NOMO-1 treated with dmso at 0.1 percent for 144 hours (cell line): ENCODE results near the gene RHNO1.

Experiments used
- DNase-seq: peaks from one replicate; lab custom pipeline; 2025; ENCODE audit not compliant: unreplicated experiment; lab: John Stamatoyannopoulos, UW

RHNO1 gene, protein sequence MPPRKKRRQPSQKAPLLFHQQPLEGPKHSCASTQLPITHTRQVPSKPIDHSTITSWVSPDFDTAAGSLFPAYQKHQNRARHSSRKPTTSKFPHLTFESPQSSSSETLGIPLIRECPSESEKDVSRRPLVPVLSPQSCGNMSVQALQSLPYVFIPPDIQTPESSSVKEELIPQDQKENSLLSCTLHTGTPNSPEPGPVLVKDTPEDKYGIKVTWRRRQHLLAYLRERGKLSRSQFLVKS

DNA sequence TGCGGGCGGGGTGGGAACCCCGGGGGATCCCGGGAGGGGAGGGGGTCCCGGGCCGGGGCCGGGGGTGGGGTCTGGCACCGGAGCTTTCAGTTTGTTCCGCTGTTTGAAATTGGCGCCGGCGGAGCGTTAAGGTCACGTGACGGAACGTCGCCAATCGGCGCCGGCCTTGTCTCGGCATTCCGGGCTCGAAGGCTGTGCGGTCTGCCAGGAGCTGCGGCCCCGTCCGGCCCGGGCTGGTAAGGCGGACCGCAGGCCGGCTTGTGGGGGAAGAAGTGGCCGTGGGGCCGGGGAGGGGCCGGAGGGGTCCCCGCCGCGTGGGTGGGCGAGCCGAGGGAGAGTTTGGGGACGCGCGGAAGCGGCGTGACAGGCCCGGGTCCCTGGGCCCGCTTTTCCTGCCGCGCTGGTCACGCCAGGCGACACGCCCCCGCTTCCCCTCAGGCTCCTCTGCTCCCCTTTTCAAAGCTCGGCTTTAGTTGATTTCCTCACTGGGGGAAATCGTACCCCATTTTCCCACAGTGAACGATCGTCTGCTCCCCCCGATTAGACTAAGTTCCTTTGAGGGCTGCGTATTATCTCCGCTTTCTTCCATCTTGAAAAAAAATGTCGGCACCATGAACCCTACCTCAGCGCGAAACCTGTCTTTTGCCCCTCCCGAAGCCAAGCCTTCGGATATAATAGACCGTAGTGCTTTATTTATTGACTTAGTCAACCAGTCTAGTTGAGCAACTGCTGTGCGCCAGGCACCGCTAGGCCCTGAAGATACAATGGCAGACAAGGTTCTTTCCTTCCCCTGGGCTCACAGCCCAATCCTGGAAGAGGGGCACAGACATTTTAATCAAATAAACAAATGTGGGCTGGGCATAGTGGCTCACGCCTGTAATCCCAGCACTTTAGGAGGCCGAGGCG lies at the start of gene RHNO1, which contains the start of gene FOXM1:
TSS of gene RHNO1 (plus strand) at position 177 of the 906 bp plus-strand sequence. CDS start 8,144 bp downstream, outside the sequence.
TSS of gene FOXM1 (minus strand) at position 128 of the 906 bp plus-strand sequence. CDS start 2,696 bp downstream, outside the sequence.
- peak; percentile 65 for DNase-seq

DNA sequence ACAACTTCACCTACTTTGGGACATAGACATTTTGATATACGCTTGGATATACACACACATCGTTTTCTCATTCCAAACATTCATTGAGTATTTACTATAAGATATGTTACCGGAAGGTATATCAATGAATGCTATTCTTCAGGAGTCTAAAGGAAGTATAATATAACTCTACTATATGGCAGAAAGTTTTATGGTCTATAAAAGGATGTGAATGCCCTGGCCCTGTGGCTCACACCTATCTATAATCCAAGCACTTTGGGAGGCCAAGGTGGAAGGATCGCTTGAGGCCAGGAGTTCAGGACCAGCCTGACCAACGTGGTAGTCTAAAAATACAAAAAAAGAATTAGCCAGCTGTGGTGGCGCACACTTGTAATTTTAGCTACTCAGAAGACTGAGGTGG lies 47.7 kb upstream of the RHNO1 start:
- DNase-seq, result no peak

DNA sequence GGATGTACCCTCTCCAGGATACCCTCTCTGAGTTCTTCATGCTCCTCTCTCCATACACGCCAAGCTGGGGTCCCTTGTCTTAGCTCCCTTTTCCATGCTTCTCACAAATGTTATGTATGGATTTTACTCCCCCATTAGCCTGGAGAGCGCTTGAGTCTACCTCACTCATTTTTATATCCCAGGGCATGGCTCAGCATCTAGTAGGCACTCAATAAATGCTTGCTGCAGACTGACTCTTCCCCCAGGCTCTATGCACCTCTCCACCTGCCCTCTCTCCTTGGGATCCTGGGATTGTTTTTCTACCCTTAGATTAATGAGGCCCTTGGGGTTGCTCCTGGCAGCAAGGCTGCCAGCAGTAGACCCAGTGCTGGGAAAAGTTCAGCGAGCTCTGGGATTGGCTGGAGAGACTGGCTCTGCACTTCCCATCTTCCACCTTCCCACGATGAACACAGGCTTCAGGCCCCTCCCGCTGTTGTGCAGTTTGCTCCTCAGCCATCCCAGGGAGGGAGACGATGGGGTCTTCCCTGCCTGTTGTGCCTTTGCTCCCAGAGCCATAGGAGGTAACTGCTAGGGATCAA lies 44.4 kb upstream of the RHNO1 start:
- no peak for DNase-seq

DNA sequence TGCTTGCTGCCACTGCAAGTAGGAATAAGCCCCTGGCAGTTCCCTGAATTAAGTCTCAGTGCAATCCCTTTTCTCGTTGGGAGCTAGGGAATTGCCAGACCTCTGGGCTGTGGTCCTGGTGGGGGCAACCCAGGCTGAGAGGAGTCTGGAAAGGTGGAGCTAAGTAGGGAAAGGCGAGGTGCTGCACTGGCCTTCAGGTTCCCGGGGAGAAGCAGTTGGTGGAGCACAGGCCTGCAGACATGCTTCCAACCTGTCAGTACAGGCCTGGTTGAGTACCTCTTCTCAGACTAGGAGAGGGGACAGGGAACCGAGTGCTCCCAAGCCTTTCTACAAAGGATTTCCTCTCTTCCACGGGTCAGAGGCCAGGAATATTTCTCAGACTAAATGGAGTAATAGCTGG lies 43.7 kb upstream of the RHNO1 start:
- DNase-seq, result no peak

DNA sequence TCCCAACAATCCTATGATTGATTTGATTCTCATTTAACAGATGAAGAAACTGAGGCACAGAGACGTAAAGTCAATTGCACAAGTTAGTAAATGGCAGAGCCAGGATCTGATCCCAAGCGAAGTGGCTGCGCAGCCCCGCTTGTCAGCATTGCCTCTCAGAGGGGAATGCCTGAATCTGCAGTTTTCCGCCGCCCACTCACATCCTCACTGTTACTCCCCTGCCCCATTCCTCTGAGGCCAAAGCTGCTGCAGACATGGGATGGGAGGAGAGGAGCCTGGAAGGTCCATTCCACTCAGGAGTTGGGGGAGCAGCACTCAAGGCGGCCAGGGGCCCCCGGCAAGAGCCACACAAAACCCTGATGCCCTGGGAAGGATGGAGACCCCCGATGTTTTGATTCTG lies 43.2 kb upstream of the RHNO1 start:
- DNase-seq, result no peak

DNA sequence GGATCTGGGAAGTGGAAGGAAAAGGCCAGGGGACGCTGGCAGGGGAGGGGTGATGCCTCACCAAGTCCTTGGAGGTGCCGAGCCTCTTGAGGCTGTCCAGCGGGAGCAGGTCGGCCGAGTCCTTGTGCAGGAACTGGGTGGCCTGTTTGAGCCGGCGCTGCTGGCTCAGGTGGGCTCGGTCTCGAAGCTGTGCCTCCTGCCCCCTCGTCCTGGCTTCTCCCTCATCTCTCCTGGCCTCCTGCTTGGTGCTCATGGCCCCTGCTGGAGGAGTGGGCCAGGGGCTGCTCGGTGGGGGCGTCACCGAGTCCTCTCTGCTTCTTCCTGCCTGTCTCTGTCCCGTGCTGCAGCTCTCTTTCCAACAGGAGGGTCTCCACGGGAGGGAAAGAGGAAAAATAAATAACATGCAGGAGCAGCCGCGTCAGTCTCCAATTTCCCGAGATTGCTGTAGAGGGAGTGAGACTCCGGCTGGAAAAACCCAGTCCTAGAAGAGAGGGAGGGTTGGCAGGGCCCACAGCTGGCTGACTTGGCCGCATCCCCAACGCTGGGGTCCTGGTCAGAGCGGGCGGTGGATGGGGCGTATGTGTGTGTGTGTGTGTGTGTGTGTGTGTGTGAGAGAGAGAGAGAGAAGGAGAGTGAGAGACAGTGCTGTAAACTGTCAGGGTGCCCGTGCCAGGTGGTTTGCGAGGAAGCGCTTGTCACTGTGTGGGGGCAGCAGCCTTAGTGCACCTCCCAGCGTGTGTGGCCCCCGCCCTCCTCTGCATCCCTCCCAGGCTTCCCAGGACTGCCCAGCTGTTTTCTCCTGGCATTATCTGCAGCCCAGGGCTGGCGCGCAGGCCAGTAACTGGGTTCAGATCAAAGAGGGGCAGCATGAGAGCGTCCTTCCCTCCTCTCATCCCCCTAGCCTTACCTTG lies 42.2 kb upstream of the RHNO1 start, which contains the start of gene NRIP2:
TSS of gene NRIP2 (minus strand) at position 455 of the 911 bp plus-strand sequence. CDS start at position 403, 52 bp downstream.
- DNase-seq, result no peak

DNA sequence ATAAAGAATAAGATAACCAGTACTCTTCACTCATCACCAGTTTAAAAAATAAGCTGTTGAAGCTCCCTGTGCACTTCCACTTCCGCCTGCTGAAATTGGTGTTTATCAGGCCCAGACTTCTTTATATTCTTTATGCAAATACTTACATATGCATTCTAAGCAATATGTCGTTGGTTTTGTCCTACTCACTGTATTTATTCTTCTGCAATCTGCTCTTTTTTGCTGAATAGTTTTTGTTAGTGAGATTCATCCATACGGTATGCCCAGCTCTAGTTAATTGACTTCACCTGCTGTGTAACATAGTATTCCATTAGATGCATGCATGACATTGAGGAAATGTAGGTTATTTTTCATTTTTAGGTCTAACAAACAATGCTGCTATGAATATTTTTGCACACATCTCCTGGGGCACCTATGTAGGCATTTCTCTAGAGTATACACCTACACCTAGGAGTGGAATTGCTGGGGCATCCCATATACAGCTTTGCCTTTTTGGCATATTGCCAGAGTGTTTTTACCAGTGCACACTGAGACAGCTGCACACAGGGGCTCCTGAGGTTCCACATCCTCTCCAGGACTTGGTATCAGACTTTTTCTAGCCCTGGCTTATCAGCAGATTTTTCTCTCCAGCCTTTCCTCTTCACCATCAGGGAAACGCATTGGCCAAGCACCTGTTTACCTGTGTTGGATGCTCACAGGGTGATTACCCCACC lies 41.2 kb upstream of the RHNO1 start:
- DNase-seq, result no peak

DNA sequence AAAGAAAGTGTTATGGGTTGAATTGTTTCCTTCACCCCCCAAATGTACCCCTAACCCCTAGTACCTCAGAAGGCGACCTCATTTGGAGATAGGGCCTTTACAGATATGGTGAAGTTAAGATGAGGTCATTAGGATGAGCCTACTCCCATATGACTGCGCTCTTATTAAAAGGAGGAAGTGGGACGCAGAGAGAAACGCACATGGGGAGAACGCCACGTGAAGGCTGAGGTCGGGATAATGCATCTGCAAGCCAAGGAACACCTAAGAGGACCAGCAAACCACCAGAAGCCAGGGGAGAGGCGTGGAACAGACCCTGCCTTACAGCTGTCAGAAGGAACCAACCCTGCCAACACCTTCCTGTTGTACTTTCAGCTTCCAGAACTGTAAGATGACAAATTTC lies 40.4 kb upstream of the RHNO1 start:
- DNase-seq, result no peak

DNA sequence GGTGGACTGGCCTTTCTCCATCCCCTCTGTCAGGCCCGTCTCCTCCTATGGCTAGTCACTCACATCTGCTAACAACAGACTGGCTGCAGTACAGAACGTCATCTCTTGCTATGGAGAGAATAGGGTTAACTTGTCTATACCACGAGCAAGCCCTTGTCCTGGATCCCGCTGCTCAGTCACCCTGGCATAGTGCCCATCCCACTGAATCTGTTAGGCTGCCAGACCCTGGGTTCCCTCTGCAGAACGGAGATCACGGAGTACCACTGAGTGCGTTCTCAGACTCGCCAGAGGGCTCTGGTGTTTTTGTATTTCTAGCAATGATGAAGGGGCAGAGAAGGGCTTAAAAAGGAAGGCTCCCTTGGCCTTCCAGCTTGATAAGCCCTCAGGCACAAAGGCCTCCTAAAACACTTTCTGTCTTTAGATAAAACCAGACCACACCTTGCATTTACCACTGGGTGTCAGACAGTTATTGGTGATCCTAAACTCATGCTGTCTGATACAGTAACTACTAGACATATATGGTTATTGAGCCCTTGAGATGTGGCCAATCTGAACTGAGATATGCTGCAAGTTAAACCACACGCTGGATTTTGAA lies 35.9 kb upstream of the RHNO1 start:
- DNase-seq, result no peak

DNA sequence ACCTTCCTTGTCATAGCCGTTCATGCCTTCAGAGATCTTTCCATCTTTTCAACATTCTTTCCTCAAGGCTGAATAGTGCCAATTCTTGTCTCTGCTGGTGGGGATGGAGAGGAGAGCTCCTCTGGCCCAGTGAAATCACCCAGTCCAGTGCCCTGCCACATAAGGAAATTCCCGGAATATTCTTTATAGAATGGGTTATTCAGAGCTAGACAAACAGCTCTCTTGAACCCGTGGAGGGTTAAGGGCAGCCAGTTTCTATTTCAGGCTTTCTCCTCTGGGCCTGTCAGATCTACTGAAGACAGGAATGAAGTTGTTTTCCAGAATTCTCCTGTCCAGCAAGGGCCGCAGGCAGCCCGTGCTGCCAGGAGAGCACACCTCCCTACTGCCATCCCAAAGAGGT lies 34.1 kb upstream of the RHNO1 start:
- DNase-seq, result no peak

DNA sequence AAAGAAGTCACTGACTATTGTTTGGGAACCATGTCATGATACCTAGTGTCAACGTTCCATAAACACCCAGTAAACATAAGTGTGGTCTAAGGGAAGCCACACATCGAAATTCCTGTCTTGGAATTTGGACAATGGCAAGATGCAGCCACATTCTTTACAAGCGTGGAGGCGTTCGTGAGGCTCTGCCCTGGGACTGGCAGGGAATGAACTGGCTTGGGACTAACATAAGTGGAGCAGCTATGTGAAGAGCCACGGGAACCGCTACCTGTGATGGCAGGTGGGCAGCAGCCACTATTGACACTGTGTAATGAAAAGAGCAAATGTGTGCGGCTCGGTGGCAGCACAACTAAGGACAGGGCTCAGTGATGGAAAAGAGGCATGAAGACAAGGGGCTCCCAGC lies 32.2 kb upstream of the RHNO1 start:
- no peak for DNase-seq

DNA sequence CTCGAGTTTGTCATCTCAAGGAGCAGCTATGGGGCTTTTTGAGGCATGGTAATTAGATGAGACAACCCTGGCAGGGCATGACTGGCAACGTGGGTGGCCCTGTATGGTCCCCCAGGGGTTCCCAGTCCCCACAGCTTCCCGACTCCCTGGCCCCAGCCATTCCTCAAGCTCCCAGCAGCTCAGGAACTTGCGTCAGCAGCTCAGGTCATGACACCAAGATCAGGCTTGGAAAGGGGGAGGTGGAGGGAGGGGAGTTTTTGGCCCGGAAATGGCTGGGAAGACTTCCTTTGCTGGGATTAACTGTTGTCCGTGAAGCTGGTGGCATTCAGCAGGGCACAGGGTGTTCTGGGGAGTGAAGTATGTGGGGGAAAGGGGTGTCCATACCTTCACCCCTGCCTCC lies 31.7 kb upstream of the RHNO1 start:
- DNase-seq, result no peak

DNA sequence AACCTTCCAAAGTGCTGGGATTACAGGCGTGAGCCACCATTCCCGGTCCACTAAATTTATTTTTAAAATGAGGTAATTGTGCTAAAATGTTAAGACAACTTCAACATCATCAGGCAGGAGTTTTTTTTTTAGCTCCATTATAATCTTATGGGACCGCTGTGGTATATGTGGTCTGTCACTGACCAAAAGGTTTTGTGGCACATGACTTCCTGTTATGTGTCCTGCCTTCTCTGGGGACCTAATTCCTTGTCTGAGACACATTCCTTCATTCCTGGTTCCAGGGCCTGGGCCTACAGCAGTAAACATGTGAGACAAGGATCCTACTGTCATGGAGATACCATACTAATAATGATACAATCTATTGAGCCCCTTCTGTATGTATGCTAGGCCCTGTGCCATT lies 25.1 kb upstream of the RHNO1 start:
- no peak for DNase-seq

DNA sequence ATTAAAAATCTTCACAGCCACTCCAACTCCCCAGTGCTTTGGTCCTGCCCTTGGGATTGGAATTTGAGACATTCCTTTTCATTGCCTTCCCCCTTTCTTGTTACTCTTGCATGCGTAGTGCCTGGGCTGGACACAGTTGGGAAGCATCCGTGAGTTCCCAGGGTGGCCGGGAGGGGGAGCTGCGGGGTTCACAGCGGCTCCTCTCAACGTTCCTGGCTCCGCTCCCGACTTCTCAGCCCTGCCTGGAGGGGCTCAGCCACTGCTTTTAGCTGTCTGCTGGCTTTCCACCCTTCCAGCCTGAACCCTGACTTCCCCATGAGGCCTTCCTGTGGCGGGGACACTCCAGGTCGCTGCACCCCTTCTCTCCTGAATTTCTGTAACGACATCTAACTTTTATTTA lies 23.4 kb upstream of the RHNO1 start:
- DNase-seq, result no peak

DNA sequence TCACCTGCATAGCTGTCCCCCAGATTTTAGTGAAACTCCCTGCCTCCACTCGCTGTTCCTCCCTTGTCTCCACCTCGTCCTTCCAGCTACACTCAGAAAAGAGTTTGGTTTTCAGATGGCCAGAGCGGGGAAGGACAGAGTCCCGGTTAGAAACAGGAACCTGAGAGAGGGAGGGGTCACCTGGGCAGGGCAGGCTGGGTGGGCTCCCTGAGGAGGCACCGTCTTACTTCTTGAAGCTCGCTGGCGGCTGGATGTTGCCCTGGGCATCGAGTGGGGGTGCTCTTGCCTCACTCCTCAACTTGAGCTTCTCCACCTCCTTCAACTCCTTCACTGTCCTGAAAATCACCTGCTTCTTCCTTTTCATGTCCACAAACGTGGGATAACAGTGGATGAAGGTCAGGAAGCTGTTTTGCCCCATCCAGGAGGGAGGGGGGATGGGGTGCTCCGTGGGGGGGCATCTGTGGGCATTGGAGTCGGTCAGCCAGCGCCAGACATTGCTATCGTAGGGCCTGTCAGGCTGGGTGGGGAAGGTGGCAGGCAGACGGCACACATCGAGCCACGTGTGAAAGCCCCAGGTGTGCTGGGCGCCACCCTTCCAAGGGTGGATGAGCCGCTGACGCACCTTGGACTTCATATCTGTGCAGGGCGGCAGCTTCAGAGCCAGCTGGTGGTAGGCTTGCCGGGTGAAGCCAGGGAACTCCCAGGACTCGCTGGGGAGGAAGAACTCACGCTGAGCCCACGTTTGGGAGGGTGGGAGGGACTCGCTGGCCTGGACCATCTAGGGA lies 22.2 kb upstream of the RHNO1 start:
- no peak for DNase-seq

DNA sequence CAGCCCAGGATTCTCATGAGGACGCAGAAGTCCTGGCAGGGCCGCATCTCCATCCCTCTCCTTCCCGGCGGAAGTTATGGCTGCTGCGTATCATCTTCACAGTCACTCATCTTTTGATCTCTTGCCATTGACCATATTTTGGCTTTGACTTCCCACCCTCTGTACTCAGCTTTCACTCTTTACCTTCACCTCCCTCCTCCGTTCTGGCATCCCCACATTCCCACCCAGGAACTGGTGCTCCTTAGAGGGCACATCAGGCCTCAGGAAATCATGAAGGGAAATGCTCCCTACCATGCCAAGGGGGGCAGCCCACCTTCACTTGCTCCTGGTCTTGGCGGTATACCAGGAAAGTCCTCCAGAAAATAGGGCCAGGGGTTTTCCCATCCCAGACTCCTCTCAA lies 21.5 kb upstream of the RHNO1 start:
- DNase-seq, result no peak

DNA sequence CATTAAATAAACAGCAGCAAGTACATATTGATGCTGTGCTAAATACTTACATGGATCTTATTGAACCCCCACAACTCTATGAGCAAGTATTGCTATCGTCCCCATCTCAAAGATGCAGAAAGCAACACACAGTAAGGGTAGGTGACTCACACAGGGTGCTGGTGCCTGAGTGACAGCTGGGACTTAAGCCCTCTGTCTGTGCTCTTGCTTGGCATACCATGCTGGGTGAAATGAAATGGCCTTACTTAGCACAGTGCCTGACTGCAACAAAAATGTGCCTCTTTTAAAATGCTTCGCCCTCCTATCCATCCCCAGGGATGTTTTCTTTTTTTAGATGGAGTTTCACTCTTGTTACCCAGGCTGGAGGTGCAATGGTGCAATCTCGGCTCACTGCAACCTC lies 21.0 kb upstream of the RHNO1 start:
- no peak for DNase-seq

DNA sequence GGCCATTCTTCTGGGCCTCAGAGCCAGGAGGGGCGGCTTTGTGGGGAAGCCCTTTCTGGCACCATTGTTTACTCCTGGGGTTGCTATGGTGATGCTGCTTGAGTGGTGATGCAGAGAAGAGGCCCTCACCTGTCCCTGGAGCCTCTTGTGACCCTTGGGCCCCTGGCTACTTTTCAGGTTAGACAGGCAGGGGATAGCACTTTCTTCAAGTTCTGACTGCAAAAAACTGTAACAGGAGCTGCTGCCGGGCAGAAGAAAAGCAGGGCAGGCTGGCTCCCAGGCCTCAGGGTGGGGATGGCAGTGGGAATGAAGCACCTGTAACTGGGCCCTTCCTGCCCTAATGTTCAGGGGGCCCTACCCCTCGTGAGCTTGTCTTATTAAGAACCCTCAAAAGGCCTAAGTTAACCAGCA lies 20.0 kb upstream of the RHNO1 start, which contains the start of gene TEX52:
TSS of gene TEX52 (minus strand) at position 19 of the 411 bp plus-strand sequence. CDS start at position 6, 13 bp downstream.
- DNase-seq, result no peak

DNA sequence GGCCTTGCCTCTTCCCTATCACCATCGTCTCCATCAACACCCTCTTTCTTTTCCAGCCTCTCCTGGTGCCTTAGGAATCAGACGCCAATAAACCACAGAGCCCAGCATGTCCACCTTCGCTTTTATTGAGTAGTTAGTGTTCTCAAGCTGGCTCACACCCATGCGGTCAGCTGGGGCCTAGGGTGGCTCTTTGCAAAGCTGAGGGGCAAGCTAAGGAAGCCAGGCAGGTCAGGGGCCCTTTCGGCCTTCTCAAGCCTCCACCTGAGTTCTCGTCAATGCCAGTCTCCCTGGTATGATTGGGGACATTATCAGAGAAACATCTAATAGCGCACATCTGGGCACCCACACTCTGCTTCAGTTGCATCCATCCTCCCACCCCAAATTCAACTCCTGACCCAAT lies 19.4 kb upstream of the RHNO1 start:
- no peak for DNase-seq
